Fibroblast of villous mesenchyme (primary cell): ENCODE data around the gene NEUROG1. TPM values are rescaled to one million over a fixed set of nuclear protein-coding genes. Genes with fewer than 3 reads are reported as not detected.

Experiments
- DNase-seq: peaks from one replicate; pipeline ENCODE4 v3.0.0-alpha.2; 2010; ENCODE audit warnings: low read depth
- H3K4me3 ChIP-seq: 2 replicates; pipeline ENCODE4 v1.5.1; 2011; ENCODE audit warnings: low read depth, mild to moderate bottlenecking, low read length
- CTCF ChIP-seq: IDR thresholded peaks from 2 replicates; pipeline ENCODE4 v1.5.1; 2012; ENCODE audit warnings: low read depth, mild to moderate bottlenecking, low read length; ENCODE audit not compliant: insufficient read depth
- total RNA-seq: library from RNA; depleted of rRNA; stranded (reverse); fragments of >200 nt; gene quantifications from 2 replicates; pipeline ENCODE4 v1.2.3, GENCODE V29; 2012

NEUROG1 gene
- total RNA-seq, 1 donor, result not detected

GRCh38 chr5:135565266-135565665, 29.5 kb upstream of the NEUROG1 start:
- no peak overlapping the region for H3K4me3 ChIP-seq
- TF ChIP-seq CTCF, result no peak
- DNase-seq, result no peak

GRCh38 chr5:135564331-135564730, 28.6 kb upstream of the NEUROG1 start:
- no peak for DNase-seq
- no peak for TF ChIP-seq CTCF
- no peak overlapping the region for H3K4me3 ChIP-seq

- H3K4me3 ChIP-seq, result no peak overlapping the region
- no peak for TF ChIP-seq CTCF
- no peak for DNase-seq
These were observed 25.5 kb upstream of the NEUROG1 start for GRCh38 chr5:135561266-135561665.

GRCh38 chr5:135560858-135561257, 25.1 kb upstream of the NEUROG1 start:
- peak; percentile 88 for TF ChIP-seq CTCF
- DNase-seq, result peak; percentile 71
- H3K4me3 ChIP-seq, result no peak overlapping the region

GRCh38 chr5:135559354-135559753, 23.6 kb upstream of the NEUROG1 start:
- no peak overlapping the region for H3K4me3 ChIP-seq
- no peak for TF ChIP-seq CTCF
- no peak for DNase-seq

- TF ChIP-seq CTCF, result no peak
- no peak overlapping the region for H3K4me3 ChIP-seq
- DNase-seq, result no peak
These were observed 21.5 kb upstream of the NEUROG1 start for GRCh38 chr5:135557076-135557838.

- no peak for DNase-seq
- H3K4me3 ChIP-seq, result no peak overlapping the region
- TF ChIP-seq CTCF, result no peak
These were observed 20.9 kb upstream of the NEUROG1 start for GRCh38 chr5:135556620-135557019.
